Activated effector memory CD4-positive, alpha-beta T cell treated with Interleukin-2 at 50 U/mL for 16 hours (primary cell): ENCODE measurements around the gene ATP5MK.
"Not testable (repeated sequence)": the region's sequence is repeated elsewhere in the genome, so short reads cannot be mapped to it uniquely, and the experiment has no call there.

ENCODE experiments used
- DNase-seq: peaks from one replicate; pipeline ENCODE4 v3.0.0-alpha.2; 2020

The ATP5MK gene, protein sequence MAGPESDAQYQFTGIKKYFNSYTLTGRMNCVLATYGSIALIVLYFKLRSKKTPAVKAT

DNA sequence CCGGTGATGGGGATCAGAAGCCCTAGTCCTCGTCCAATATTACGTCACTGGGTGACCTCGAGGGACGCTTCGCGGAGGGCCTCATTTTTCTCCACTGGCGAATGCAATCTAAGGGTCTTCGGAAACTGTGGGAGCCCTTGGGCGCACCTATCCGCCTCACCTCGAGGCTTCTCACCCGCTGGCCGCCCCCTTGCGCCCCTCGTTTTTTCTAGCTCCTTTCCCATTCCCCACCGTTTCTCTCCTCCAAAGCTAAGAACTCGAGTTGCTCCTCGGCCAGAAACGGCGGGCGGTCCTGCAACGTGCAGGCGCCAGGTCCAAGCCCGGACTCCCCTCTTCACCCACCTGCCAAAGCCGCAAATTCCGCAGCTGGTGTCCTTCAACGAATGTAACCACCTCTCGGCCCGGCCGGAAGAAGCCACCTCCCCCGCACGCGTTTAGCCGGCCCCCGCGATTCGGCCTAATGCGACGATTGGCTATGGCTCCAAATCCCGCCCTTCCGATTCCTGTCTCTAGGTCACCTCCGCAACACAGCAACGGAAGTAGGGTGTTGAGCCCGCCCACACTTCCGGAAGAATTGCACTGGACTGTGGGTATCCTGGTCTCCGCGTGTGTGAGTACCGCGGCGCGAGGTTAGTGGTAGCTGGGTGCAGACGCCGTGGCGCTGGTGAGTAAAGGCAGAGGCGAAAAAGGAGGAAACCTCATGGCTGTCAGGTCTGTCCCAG lies at the start of gene ATP5MK, which contains the start of gene PDCD11:
ATP5MK (minus strand) TSS at position 409 of the 722 bp plus-strand sequence. CDS start 4,018 bp downstream, outside the sequence.
PDCD11 (plus strand) TSS at position 560 of the 722 bp plus-strand sequence. CDS start 1,801 bp downstream, outside the sequence.
- peak; percentile 95 for DNase-seq

DNA sequence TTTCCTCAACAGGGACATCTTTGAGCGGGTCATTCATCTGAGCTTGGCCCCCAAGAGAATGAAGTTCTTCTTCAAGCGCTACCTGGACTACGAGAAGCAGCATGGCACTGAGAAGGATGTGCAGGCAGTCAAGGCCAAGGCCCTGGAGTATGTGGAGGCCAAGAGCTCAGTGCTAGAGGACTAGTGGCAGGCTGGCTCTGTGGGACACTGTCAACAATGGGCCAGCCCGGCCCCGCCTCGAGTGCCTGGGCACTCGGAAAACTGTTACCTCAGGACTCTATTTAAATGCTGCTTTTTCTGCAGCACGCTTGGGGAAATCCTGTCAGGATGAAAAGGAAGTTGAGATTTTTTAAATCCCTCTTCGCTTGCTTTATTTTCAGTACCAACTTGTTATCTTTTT lies 49.1 kb upstream of the ATP5MK start:
- DNase-seq = no peak

DNA sequence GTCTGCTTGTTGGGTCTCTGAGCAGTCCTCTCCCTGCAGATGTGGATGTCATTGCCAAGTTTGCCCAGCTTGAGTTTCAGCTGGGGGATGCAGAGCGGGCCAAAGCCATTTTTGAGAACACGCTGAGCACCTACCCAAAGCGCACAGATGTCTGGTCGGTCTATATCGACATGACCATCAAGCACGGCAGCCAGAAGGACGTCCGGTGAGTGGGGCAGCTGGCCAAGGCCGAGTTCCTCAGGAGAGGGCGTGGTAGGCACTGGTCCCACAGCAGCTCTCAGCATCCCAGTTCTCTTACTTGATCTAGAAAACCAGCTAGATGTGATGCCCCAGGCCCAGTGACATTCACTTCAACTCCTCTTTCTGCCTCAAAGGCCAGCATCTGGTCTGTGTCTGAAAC lies 48.2 kb upstream of the ATP5MK start:
- DNase-seq = no peak

DNA sequence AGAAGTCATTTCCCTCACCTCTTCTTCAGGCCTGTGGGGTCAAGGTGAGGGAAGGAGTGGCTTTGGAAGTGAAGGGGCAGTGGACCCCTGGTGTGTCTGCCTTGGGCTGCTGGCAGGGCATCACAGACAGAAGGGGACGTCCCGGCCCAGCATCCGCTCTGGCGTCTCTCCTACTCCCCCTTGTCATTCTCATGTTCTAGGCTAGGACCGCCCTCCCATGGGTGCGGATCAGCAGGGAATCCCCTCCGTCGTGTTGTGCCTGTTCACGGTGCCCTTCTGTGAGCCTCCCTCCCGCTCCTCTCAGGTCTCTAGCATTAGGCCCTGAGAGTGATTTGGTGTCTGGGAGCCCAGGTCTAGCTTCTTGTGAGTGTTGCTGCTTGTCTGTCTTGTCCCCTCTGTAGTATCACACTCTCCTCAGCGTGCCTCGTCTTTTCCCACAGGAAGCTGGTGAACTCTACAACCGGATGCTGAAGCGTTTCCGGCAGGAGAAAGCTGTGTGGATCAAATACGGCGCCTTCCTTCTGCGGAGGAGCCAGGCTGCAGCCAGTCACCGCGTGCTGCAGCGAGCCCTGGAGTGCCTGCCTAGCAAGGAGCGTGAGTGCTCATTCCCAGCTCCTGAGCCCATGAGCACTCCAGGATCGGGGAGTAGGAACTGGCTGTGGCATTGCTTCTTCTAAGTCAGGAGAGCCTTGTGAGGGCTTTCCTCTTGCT lies 47.4 kb upstream of the ATP5MK start:
- no peak for DNase-seq

DNA sequence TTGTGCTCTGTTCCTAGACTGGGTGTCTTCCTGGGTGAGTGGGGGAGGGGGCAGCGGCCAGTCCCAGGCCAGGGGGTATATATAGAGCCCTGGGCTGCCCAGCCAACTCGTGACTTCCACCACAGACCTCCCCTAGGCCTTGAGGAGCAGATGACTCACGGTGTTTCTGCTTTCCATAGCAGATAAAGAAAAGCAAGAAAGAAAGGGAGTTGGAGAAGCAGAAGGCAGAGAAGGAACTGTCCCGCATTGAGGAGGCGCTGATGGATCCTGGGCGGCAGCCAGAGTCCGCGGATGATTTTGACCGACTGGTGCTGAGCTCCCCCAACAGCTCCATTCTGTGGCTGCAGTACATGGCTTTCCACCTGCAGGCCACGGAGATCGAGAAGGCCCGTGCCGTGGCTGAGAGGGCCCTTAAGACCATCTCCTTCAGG lies 45.8 kb upstream of the ATP5MK start:
- no peak for DNase-seq

DNA sequence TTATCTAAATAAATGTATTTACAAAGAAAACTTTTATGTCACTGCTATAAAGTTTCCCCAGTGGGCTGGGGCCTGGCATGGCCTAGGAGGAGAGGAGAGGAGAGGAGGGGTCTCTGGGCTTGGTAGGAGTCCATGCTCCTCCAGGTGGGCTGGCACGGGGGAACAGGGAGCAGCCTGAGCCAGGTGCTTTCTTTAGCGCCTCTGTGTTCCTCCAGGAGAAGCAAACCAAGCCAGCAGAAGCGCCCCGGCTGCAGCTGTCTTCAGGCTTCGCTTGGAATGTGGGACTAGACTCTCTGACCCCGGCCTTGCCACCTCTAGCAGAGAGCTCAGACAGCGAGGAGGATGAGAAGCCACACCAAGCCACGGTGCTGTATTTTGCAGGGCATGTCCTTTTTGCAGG lies 45.3 kb upstream of the ATP5MK start:
- no peak for DNase-seq

DNA sequence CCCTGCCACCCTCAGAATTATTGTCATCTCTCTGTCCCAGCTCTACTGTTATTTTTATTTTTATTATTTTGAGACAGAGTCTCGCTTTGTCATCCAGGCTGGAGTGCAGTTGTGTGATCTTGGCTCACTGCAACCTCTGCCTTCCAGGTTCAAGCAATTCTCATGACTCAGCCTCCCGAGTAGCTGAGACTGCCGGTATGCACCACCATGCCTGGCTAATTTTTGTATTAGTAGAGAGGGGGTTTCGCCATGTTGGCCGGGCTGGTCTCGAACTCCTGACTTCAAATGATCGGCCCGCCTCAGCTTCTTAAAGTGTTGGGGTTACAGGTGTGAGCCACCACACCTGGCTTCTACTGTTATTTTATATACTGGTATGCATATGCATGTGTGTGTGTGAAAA lies 44.9 kb upstream of the ATP5MK start:
- DNase-seq = no peak

DNA sequence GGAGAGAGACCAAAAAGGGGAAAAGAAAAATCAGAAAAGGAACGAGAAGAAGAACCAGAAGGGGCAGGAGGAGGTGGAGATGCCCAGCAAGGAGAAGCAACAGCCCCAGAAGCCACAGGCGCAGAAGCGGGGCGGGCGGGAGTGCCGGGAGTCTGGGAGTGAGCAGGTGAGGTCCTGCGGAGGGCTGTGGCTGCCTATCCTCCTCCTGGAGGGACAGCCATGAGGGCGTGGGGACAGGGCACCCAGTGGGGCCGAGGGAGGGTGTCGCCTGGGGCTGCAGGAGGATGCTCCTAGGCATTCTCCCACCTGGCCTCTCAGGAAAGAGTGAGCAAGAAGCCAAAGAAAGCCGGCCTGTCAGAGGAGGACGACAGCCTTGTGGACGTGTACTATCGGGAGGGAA lies 44.1 kb upstream of the ATP5MK start:
- no peak for DNase-seq

DNA sequence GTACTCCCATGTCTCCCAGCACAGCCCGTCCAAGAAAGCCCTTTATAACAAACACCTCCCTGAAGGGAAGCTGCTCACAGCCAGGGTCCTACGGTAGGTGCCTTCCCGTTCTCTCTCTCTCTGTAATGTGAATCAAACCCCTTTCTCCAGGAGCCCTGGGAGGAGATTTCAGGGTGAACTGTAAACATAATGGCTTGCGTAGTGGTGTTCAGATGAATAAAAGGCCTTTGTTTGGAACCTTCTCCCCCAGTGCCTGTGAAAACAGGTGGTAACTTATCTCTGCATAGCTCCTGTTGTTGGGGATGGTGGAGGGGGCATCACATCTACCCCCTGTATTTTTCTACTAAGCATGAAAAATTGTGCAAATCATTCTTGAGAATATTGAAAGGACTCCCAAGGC lies 43.5 kb upstream of the ATP5MK start:
- no peak for DNase-seq

DNA sequence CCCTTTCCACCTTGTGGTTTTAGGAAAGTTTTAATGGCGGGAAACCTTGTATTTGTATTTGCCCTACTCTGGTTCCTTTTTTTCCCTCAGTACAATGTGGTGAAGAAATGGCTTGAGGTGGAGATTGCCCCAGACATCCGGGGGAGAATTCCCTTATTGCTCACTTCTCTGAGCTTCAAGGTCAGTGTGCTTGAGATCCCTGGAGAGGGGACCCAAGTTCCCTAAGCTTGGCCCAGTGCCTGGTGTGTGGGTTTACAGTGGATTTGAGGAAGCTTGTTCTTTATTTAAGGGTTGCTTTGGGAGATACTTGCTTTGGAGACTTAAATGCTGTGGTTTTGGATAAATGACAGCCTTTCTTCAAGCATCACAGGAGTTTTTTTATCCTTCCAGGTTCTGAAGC lies 37.6 kb upstream of the ATP5MK start:
- no peak for DNase-seq

DNA sequence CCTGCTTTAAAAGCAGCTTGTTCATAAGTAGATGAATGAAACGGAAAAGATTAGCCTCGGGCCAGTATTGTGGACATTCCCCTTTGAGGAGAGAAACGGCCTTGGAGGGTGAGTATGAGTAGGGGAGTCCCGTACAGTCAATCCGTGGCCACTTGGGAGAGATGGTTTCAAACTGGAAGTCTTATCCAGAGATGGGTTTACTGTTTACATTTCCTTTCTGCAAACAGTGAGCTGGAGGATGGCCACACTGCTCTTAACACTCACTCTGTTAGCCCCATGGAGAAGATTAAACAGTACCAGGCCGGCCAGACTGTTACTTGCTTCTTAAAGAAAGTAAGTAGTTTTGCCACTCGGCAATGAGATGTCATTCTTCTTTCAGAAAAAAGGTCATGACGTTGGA lies 35.6 kb upstream of the ATP5MK start:
- DNase-seq = no peak

DNA sequence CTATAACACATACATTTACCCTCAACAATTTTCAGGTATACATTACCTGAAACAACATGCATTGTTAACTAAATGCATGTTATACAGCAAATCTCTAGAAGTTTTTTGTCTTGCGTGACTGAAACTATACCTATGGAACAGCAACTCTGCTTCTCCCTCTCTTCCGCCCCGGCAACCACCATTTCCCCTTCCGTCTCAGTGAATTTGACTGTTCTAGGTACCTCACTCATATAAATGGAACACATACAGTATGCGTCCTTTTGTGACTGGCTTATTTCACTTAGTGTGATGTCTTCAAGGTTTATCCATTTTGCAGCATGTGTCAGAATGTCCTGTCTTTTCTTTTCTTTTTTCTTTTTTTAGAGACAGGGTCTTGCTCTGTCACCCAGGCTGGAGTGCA lies 33.4 kb upstream of the ATP5MK start:
- DNase-seq = no peak

DNA sequence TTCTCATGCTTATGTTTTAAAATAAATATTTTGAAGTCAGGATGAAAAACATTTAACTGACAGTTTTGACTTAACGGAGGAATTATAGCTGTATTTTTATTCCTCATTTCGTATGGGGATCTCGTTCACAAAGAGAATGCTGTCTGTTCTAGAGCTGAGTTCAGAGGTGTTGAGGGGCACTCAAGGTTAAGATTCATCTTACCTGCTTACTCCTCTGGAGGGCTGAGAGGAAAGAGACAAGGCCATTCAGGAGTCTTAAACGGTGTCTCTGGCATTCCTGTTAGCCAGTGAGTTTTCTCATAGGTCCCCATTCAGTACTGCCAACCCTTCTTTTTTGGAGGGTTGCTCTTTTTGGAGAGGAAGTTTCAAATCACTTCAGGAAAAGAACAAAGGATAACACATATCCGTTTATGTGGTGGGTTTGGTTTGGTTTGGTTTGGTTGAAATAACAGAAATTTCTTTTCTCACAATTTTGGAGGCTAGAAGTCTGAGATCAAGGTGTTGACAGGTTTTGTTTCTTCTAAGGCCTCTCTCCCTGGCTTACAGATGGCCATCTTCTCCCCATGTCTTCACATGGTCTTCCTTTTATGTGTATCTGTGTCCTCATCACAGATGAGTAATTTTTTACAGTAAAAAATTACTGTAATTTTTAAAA lies 32.8 kb upstream of the ATP5MK start:
- DNase-seq = no peak

DNA sequence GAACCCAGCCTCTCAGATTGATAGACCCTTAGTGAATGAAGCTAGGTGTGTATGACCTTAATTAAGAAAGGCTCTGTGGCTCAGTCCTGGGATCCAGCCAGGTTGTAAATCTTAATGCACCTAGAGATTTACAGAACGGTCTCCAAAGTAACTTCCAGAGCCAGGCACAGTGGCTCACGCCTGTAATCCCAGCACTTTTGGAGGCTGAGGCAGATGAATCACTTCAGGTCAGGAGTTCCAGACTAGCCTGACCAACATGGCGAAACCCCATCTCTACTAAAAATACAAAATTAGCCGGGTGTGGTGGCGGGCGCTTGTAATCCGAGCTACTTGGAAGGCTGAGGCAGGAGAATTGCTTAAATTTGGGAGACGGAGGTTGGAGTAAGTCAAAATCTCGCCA lies 31.6 kb upstream of the ATP5MK start:
- no peak for DNase-seq

DNA sequence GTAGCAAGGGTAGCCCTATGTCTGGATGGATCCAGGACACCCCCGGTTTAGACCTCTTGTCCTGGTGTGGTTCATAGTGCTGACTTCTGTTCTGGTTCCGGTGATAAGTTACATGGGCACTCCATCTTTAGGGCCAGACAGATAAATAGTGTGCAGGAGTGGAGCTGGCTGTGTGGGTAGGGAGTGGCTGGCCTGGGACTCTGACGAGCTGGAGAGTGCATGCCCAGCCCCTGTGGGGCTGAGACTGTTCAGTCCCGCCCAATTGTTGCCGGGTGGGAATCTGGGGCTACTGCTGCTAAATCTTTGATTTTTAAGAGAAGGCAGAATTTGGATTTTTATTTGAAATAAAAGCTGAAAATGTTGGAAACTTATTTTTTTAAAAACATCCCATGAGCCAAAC lies 27.5 kb upstream of the ATP5MK start:
- DNase-seq = no peak

DNA sequence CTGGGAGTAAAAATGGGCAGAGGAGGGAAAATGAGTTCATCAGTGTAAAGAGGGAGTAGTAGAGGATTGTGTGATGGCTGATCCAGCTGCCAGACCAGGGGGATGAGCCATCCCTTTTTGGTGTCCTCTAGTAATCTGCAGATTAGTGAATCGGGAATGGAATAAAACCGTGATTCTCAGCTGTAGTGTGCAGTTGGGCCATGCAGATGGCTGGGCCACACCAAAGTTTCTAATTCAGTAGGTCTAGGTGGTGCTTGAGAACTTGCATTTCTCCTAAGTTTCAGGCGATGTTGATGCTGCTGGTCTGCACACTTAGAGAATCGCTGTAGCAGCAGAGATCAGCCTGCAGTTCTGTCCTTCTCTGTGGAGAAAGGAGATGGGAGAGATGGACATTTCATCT lies 22.8 kb upstream of the ATP5MK start:
- DNase-seq = no peak

DNA sequence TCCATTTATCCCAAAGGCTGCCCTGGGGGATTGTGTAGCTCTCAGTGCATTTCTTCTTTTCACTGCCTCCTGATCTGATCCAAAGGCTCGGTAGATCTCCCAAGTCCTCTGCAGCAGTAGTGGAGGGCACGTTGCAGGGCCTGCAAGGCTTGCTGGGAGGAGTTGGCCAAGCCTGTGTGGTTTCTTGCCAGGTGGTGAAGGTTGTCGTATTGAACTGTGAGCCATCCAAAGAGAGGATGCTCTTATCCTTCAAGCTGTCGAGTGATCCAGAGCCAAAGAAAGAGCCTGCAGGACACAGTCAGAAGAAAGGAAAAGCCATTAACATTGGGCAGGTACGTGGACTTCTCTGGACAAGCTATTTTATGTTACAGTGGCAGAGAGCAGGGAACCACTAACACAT lies 21.3 kb upstream of the ATP5MK start:
- no peak for DNase-seq

DNA sequence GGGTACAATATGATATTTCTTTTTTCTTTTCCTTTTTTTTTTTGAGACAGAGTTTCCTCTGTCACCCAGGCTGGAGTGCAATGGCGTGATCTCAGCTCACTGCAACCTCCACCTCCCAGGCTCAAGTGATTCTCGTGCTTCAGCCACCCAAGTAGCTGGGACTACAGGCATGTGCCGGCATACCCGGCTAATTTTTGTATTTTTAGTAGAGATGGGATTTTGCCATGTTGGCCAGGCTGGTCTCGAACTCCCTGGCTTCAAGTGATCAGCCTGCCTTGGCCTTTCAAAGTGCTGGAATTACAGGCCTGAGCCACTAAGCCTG lies 20.8 kb upstream of the ATP5MK start:
- not testable (repeated sequence) for DNase-seq

DNA sequence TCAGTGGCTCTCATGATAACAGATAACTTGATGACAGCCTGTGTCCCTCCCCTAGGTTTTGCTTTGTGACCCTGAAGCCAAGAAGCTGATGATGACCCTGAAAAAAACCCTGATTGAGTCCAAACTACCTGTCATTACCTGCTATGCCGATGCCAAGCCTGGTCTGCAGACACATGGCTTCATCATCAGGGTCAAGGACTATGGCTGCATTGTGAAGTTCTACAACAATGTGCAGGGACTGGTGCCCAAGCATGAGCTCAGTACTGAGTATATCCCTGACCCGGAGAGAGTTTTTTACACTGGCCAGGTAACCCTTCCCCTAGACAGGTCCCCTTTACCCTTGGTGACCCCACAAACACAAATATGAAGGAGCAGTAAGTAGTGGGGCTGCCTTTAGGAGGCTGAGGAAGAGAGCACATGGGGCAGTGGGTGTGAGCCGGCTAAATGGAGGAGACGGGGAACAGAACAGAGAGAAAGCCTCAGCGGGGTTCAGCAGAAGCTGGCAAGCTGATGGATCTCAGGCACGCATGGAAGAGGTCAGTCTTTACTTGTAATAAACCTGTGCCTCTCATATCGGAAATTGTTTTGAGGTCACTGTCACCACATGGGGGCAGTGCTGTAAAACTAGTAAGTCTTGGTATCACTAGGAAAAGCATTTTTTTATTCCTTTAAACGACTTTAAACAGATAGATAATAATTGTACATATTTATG lies 20.3 kb upstream of the ATP5MK start:
- DNase-seq = peak; percentile 26

DNA sequence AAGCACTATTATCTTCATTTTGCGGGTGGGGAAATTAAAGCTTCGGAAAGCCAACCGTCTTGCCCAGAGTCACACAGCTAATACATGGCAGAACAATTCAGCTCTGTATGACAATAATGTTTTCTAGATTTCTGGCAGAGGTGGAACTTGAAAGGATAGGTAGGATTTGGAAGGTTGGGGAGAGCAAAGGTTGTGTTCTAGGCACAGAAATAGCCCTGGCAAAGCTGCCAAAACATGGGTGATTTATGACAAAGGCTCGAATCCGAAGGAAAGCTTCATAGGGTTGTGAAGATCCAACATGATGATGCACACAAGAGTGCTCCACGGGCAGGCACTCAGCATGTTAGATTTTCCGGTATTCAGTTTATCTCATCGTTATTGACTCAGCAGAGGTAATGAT lies 19.3 kb upstream of the ATP5MK start:
- DNase-seq = no peak

DNA sequence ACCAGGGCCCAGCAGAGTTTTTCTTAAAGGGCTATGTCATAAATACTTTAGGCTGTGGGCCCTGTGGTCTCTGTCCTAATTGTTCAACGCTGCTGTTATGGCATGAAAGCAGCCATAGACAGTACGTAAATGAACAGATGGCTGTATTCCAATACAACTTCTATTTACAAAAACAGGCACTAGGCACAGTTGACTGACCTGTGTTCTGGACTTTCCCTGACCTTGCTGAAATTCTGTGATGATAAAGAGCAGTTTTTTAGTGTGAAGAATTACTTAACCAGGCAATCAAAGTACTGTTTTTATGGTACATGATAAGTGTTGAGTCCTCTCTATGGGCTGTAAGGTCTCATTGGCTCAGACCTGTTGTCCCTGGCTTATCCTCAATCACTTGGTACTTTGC lies 17.3 kb upstream of the ATP5MK start:
- no peak for DNase-seq

DNA sequence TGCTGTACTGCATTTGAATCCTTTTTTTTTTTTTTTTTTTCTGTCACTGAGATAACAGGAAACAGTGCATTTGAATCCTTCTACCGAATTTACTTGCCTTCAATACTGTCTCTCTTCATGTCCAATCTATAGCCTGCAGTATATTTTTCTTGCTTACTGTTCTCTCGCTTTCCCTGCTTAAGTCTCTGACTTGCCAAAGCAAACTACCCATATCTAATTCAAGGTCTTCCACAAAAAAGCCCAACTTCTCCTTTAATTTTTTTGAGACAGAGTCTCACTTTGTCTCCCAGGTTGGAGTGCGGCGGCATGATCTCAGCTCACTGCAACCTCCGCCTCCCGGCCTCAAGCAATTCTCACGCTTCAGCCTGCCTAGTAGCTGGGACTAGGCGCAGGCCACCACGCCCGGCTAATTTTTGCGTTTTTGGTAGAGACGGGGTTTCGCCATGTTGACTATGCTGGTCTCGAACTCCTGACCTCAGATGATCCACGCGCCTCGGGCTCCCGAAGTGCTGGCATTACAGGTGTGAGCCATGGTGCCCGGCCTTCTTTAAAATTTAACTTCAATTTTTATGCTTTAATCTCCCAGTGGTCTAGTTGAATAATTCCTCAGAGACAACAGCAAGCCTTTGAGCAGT lies 1.0 kb upstream of the ATP5MK start:
- no peak for DNase-seq

DNA sequence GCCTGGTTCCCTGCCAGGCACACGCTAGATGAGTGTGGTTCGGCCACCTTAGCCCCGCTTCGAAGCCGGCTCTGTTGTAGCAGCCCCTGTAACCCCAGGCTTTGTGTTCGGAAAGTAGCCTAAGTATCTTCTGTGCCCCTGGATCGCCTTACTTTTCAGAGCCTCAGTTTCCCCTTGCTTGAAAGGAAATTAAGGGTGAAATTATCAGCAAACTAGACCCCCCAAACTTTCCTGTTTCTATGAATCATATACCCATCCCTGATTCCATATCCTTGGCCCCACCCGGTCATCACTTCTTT lies 463 bp upstream of the ATP5MK start:
- DNase-seq = no peak
